Measurements from ENCODE around the gene GRID2.

Gene GRID2

DNA sequence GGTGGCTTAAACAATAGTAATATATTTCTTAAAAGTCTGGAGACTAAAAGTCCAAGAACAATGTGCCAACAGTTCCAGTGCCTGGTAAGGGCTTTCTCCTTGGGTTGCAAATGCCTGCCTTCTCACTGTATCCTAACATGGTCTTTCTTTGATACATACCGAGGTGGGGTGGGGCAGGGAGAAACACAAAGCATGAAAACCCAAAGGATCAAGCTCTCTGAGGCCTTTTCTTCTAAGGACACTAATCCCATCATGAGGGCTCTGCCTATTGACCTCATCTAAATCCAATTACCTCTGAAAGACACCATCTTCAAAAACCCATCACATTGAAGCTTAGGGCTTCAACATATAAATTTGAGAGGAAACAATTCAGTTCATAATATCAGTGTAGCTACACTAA lies 311.3 kb downstream of the GRID2 start:
- TF ChIP-seq, protein P1, sequence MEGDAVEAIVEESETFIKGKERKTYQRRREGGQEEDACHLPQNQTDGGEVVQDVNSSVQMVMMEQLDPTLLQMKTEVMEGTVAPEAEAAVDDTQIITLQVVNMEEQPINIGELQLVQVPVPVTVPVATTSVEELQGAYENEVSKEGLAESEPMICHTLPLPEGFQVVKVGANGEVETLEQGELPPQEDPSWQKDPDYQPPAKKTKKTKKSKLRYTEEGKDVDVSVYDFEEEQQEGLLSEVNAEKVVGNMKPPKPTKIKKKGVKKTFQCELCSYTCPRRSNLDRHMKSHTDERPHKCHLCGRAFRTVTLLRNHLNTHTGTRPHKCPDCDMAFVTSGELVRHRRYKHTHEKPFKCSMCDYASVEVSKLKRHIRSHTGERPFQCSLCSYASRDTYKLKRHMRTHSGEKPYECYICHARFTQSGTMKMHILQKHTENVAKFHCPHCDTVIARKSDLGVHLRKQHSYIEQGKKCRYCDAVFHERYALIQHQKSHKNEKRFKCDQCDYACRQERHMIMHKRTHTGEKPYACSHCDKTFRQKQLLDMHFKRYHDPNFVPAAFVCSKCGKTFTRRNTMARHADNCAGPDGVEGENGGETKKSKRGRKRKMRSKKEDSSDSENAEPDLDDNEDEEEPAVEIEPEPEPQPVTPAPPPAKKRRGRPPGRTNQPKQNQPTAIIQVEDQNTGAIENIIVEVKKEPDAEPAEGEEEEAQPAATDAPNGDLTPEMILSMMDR (IDR thresholded peaks at IDR 0.05; ENCODE audit: control insufficient read depth, extremely low read depth, insufficient read depth), result no peak
- no peak overlapping the region for H3K4me3 ChIP-seq (ENCODE audit: low read depth, low read length)
- DNase-seq (ENCODE audit: low read depth), result no peak

DNA sequence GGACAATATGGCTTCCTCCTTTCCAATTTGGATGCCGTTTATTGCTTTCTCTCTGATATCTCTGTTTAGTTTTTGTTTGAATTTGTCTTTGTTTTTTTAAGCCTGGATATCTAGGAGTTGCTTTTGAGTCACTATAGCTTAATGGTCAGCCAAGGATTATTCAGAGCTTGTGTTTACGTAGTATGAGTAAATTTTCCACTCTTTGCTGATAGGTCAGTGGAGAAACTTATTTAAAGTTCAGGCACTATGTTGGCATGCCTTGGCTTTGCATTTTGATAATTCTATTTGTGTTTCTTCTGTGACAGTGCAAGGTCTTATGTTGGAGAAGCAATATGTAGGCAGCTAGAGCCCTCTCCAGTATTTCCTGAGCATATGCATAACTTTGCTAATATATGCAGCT lies 315.2 kb downstream of the GRID2 start:
- TF ChIP-seq, protein P1 (IDR thresholded peaks at IDR 0.05; ENCODE audit: control insufficient read depth, extremely low read depth, insufficient read depth), result no peak
- H3K4me3 ChIP-seq (ENCODE audit: low read depth, low read length), result no peak overlapping the region
- DNase-seq (ENCODE audit: low read depth), result no peak

DNA sequence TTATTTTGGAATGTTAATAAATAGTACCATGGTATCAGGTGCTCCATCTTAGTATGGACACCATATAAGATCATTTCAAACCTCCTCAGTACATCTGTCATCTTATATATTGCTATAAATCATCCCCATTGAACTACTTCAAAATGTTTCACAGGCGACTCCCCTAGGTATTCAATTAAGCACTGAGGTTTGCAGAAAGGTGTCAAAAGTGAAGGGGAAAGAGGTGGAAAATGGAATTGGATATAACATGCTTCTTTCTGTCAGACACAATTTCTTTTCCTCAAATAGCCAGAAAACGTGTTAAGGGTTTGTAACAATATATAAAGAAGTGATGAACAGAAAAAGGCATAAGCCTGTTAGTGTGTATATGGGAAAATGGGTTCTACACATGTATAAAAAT lies 325.5 kb downstream of the GRID2 start:
- H3K4me3 ChIP-seq (ENCODE audit: low read depth, low read length), result no peak overlapping the region
- no peak for DNase-seq (ENCODE audit: low read depth)
- TF ChIP-seq, protein P1 (IDR thresholded peaks at IDR 0.05; ENCODE audit: control insufficient read depth, extremely low read depth, insufficient read depth), result no peak

GRCh38 chr4:92634882-92635281 lies 331.1 kb downstream of the GRID2 start:
- TF ChIP-seq, protein P1 (IDR thresholded peaks at IDR 0.05; ENCODE audit: control insufficient read depth, extremely low read depth, insufficient read depth), result no peak
- H3K4me3 ChIP-seq (ENCODE audit: low read depth, low read length), result no peak overlapping the region
- no peak for DNase-seq (ENCODE audit: low read depth)

DNA sequence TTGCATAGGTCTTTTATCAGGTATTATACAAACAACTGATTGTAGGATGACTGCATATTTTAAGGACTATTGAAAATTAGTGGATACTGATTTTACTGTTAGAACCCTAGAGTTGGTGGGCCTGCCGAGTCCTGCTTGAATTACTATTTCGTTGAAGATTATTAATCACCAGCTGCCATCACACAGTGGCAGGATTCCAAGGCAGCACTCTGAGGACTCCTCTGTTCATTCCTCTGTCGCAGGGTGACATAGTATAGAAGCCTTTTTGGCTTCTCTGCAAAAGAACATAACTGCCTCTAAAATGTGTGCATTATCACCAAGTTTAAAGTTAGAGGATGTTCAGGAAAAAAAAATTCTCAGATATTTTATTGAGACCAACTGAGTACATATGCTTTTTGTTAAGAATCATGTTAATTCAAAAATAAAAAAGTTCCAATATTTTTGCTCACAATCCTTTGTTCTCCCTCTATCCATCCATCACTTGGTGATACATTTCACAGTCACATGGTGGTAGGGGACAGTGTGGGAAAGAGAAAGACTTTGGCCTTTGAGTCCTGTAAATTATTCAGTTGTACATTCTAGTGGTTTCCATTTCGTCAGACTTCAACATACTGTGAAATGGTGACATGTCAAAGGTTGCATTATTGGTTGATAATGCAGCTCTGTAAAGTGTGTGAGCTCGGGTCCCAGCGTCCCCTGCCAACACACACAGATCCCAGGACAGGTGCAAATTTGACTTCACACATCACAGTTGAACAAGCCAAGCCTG lies 332.5 kb downstream of the GRID2 start:
- TF ChIP-seq, protein P1 (IDR thresholded peaks at IDR 0.05; ENCODE audit: control insufficient read depth, extremely low read depth, insufficient read depth), result no peak
- DNase-seq (ENCODE audit: low read depth), result no peak
- H3K4me3 ChIP-seq (ENCODE audit: low read depth, low read length), result no peak overlapping the region

DNA sequence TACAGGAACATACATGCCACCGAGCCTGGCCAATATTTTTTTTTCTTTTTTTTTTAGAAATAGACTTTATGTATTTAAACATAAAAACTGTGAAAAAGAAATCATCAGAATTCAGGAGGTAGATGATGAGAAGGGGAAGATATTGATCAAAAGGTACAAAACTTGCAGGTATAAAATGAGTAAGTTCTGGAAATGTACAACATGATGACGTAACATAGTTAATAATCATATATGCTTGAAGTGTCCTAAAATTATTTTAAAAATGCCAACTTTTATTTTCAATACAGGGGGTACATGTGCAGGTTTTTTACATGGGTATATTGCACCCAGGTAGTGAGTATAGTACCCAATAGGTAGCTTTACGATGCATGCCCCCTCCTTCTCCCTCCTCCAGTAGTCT lies 337.6 kb downstream of the GRID2 start:
- DNase-seq (ENCODE audit: low read depth), result no peak
- TF ChIP-seq, protein P1 (IDR thresholded peaks at IDR 0.05; ENCODE audit: control insufficient read depth, extremely low read depth, insufficient read depth), result no peak

GRCh38 chr4:92646826-92647225 lies 343.1 kb downstream of the GRID2 start:
- DNase-seq (ENCODE audit: low read depth), result no peak
- TF ChIP-seq, protein P1 (IDR thresholded peaks at IDR 0.05; ENCODE audit: control insufficient read depth, extremely low read depth, insufficient read depth), result no peak

More for the DNA sequence above, 337.6 kb downstream of the GRID2 start:
- H3K4me3 ChIP-seq (ENCODE audit: low read depth, low read length), result no peak overlapping the region

More at GRCh38 chr4:92646826-92647225, 343.1 kb downstream of the GRID2 start:
- no peak overlapping the region for H3K4me3 ChIP-seq (ENCODE audit: low read depth, low read length)

All from LNCaP clone FGC (cell line).